T-helper 2 cell treated with Interferon-gamma antibody and Interleukin-4, amounts not matched to agents 100 ng/mL and 5 ng/mL, for 36 hours (primary cell): ENCODE data around the gene GABBR2. TPM values are rescaled to one million over a fixed set of nuclear protein-coding genes. Genes with fewer than 3 reads are reported as not detected.
"Not testable (repeated sequence)": the region's sequence is repeated elsewhere in the genome, so short reads cannot be mapped to it uniquely, and the experiment has no call there.

Experiments
- intact Hi-C: fragments of 100-400 bp; cut with micrococcal nuclease; formaldehyde crosslinking; loops from one replicate; pipeline ENCODE4 v1.15.1; 2023
- total RNA-seq: library from RNA; stranded (reverse); gene quantifications from 2 replicates; pipeline ENCODE4 v1.2.3, GENCODE V29; 2022

The GABBR2 gene
- total RNA-seq, 1 donor from 2014 or later = not detected

DNA sequence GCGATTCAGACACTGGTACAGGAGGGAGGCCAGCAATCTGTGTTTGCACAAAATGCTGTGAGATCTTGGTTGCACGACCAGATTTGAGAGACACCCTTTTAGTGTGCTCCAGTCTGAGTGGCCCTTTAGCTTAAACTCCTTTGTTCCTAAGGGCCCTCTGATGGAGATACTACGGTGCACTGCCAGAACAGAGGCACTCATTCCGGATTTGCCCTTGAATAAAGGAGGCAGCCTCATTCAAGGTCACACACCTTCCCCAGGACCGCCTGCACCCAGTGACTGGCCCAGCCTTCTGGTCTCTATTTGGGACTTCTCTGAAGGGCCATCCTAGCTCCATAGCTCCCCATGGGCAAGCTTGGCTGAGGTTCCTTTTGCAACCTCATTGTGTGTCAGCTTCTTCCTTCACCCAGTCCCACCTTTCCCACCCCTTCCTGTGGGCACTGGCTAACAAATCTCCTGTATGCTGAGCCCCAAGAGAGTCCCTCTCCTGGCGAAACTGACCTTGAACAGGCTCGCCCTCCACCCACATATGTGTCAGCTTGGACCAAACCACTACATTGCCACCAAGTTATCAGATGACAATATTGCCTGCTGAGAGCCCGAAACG lies 191.7 kb downstream of the GABBR2 start:
- intact Hi-C loops = no loop called here

DNA sequence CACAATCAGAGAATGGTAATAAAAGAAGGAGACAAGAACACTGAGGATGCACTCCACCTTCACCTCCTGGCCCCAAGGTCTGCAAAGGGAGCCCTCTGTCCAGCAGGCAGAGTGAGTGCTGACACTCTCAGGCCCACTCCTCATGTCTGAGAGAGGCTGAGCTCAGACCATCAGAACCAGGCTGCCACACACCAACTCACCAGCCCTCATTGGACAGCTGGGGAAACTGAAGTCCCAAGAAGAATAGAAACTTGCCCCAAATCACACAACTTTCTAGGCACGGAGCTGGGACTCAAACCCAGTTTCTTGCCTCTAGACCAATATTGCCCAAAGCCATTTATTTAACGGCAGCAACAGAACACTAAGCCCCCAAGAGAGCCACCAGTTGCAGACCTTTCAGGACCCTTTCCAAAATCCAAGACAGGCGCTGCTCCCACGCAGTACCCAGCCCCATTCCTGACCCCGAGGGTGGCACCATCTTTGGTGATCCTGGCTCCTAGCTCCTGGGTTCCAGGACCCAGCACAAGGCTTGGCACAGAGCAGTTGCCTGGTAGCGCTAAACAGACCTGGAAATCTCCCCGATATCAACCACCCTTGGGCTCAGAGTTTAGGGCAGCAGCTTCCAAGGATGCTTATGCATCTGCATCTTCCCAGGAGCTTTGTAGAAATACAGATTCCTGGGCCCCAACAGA lies 192.4 kb downstream of the GABBR2 start:
- intact Hi-C loops = no loop called here

DNA sequence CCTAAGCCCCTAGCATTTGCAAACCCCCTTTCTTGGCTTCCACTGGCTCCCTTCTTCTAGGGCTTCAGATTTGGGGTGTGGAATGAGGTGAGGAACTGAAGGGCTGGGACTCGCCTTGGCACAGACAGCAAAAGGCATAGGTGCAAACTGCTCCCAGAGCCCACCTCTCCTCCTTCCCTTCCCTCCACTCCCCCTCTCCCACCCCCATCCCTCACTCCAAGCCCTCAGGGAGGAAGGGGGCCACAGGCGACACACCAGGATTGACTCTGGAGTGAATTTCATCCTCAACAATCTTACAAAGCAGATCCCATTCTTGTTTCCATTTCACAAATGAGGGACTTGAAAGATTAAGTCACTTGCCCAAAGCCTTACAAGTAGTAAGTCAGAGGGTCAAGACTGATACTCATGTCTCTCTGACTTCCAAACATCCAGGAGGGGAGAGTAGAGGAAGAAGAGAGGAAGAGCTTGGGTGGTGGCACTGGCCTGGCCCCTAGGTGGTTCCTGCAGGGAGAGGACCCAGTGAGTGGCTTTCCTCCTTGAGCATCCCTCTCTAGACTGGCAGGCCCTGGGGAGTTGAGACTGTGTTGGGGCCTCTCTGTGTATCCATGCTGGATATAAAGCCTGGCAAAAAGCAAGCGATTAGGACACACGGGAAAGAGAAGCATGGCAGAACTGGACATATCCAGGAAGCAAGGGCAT lies 193.1 kb downstream of the GABBR2 start:
- intact Hi-C loops = no loop called here

DNA sequence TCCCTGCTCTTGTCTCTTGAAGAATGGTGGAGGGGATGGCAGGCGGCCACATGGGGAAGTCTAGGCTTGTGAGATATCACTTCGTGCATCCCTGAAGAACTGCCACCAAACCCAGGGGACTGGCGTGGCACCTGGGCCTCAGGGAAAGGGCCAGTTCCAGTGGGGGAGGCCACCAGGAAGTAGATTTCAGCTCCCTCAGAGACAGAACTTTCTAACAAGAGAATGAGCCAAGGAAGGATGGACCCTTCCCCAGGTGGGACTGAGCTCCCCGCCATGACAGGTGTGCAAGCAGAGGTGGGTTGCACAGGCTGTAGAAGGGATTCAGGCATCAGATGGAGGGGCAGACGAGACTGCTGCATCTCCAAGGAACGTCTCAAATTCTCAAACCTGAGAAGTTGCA lies 193.9 kb downstream of the GABBR2 start:
- intact Hi-C loops = no loop called here

DNA sequence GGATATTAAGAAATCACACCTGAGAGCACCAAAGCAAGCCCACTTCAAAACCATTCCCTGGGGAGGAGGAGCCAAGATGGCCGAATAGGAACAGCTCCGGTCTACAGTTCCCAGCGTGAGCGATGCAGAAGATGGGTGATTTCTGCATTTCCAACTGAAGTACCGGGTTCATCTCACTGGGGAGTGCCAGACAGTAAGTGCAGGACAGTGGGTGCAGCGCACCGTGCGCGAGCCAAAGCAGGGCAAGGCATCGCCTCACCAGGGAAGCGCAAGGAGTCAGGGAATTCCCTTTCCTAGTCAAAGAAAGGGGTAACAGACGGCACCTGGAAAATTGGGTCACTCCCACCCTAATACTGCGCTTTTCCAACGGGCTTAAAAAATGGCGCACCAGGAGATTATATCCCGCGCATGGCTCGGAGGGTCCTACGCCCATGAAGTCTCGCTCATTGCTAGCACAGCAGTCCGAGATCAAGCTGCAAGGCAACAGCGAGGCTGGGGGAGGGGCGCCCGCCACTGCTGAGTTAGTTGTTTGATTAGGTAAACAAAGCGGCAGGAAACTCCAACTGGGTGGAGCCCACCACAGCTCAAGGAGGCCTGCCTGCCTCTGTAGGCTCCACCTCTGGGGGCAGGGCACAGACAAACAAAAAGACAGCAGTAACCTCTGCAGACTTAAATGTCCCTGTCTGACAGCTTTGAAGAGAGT lies 200.4 kb downstream of the GABBR2 start:
- intact Hi-C loops = not testable (repeated sequence)

DNA sequence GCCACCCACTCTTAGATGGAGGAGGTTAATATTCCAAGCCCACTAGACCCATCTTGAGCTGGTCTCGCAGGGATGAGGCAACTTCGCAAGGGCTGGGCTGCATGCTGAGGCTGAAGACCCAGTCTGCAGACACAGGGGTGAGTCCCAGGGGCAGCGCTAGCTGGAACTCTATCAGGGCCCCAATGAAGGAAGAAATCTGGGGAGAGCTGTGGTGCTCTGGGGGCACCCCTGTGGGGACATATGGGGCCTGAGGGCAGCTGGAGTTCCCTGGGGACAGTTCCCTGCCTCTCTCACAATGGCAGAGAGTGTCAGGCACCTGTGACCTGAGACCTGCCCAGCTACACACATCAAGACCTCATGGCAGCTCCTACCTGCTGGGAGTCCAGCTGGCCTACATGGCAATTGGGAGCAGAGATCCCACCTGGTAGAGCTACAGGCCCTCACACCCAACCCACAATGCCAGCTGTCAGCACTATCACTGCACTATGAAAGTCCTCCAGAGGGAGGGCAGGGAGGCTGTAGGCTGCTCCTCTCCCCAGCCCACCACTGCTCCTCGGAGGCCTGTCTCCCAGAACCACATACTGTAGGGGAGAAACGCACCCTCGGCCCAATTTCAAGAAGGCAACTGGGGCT lies 202.2 kb downstream of the GABBR2 start:
- intact Hi-C loops = no loop called here

DNA sequence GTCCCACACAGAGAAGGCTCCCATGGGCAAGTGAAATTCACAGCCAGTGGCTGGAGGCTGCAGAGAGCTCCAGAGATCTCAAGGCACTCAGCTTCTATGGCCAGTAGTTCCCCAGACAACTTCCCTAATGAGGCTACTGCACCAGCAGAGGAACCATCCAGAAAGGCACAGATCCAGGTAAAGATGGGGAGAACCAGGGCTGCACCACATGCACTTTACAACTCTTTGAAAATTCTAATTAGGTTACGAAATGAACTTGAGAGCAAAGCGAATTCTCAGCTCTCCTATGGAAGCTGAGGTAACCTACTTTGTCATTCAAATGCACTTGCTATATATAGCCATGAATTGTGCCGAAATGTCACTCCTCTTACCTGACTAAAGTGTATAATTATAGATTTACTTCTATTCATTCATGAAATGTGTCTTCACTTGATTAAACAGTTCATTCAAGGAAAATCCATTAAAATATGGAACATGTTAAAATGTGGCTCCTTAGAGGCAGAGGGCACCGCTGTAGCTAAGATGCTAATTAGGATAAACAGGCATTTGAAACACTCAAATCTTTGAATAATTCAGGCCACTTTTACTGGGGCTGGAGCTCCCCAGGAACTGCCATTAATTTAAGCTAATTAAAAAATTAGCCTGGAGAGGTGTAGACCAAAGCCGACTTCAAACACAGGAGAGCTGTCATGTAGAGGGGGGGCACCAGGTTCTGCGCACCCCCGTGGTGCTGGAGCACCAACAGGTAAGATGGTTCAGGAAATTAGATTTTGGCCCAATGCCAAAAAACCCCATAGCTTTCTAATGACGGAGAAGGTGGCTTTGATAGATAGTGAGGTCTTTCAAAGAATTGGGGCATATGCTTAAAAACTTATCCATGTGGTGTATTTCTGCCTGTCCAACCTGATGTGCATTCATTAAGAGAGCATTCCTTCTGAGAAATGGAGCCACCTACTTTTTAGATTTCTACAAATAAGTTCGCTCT lies 204.1 kb downstream of the GABBR2 start:
- intact Hi-C loops = no loop called here

DNA sequence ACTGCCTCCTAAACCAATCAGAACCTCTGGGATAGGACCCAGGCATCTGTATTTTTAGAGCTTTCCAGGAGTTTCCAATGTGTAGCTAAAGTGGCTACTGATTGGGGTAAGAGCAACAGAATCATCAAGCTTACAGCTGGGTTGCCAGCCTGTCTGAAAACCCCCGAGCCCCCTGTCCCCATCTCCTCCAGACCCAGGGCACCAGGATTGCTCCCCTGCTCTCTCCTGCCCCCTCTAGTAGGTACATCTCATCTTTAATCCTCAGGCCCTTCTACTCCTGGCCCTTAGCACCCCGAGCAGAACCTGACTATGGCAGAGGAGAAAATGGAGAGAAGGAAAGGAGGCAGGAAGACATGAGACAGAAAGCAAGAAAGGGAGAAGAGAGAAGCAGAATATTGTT lies 204.9 kb downstream of the GABBR2 start:
- intact Hi-C loops = no loop called here

DNA sequence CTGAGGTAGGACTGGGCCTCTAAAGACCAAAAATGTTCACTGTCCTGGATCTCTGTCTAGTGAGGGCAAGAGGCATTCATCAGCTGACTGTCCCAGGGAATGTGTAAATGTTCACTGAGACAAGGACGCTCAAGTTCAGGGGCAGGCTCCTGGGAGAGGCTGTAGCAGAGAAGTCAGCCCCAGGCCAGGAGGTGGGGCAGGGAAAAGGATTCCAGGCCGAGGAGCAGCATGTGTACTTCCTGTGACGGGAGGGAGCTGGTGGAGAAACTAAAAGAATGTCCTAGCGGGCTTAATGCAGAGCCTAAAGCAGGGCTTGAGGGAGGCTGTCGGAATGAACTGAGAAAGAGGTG lies 205.8 kb downstream of the GABBR2 start:
- intact Hi-C loops = no loop called here

DNA sequence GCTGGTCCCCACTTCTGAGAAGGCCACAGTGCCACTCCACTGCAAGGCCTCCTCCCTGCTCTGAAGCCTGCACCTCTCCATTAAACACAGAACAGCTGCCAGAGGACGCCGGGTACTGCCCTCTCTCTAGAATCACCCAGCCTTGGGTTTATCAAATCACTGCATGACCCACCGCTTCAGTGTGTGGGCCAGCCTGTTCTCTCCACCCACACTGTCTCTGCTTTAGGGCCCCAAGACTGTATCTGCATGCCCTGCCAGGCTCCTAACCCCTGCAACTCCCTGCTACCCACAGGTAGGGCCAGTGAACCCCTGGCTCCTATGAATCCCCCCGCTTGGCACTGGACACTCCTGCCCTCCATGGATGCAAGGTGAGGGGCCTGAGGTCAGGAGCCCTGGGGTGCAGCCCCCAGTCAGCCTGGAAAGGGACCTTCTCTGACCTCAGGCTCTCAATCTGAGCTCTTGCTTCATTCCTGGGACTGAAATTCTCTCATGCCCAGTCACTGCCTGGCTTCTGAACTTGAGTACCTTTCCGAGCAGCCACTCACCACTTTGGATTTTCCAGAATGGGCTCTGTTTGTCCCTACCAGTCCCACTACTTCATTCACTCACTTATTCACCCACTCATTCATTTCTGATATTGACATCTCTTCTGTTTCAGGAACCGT lies 206.3 kb downstream of the GABBR2 start:
- intact Hi-C loops = no loop called here

DNA sequence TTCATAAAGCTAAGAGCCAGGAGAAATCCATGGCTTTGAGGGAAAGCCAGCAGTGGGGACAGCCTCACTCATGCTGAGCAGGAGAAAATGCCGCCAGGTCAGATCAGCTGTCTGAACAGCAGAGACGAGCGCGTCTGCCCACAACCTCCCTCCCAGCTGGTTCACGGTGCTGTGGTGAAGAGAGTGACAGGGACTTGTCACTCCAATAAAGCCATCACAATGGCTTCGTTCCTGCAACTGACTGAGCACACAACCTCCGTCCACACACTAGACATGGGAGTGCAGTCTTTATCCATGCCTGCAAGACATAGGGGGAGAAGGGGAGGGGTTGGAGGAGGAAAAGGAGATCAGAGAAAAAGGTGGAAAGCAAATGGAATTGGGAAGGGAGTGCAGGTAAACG lies 206.9 kb downstream of the GABBR2 start:
- intact Hi-C loops = no loop called here

DNA sequence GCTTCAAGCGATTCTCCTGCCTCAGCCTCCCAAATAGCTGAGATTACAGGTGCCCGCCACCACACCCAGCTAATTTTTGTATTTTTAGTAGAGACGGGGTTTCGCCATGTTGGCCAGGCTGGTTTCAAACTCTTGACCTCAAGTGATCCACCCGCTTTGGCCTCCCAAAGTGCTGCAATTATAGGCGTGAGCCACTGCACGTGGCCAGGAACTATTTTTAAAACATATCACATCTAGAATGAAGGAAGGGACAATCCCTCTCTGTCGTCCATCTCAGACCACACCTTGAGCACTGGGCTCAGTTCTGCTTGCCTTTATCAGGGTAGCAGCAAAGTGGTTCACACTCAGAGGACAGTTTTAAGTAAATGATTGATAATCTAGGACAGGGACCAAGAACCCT lies 207.5 kb downstream of the GABBR2 start:
- intact Hi-C loops = not testable (repeated sequence)

DNA sequence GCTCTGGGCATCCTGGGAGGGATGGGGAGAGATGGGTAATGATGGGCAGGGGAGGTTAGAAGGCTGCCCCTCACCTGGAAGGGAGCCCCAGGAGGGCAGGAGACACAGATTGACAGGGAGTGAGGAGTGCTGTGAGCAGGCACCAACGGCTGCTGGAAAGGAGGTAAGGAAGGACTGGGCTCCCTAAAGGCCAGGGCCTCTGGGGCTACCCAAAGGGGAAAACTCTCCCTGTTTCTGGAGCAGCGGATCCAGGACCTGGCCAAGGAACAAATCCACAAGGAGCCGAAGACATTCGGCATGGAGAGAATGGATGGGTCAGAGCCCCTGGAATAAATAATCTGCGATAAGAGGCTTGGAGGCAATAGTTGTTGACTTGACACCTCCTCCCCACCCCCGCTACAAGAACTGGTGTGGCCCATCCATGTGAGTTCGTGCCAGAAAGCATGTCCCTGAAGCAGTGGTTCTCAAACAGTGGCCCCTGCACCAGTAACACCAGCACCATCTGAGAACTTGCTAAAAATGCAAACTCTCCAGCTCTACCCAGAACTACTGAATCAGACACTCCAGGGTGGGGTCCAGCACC lies 208.3 kb downstream of the GABBR2 start:
- intact Hi-C loops = no loop called here

DNA sequence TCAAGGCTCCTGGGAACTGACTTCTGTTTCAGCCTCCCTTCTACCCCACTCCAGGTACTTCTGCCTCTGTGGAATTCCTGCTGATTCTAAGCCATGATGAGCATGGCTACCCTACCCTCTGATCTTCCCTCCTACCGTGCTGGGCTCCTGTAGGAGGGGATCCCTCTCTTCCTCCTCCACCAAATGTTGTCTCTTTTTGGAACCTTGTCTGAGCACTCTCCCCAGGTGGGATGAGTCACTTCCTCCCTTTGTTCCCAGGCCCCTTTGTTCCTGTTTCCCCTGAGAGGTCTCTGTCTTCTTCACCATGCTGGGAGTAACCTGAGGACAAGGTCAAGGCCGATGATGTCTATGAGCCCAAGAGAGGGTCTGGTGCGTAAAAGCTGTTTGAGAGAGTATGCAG lies 213.2 kb downstream of the GABBR2 start:
- intact Hi-C loops = no loop called here

DNA sequence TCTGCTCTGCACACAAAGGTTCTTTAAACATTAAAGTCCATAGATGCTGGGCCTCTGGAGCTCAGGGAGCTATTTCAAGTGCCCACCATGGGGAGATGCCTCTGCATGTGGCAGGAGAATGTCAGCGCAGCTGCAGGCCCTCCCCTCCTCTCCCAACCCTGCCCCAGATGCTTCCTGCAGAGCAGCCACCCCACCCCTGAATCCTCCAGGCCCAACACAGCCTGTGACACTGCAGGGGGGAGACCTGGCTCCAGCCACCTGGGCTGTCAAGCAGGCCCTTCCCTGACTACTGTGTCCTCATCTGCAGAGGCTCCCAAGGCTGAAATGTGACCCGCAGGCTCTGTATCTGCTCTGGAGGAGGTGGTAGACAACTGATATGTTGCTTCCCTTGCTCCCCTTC lies 213.9 kb downstream of the GABBR2 start:
- intact Hi-C loops = no loop called here

DNA sequence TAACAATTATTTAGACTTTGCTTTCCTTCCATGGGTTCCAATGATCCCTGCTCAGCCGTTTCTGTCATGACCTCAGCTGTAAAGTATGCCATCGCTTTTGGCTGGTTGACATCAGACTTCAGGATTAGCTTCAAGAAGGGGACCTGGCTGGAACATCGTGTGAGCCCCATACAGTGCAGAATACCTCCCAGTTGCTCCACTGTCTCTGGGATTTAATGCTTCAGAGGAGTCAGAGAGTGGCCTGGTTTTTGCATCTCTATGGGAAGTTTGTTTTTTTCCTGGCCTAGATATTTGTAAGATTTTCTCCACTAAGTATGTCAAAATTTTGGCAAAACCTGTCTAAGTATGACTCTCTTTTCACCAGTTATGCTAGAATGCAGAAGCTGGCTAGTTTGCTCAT lies 216.9 kb downstream of the GABBR2 start:
- intact Hi-C loops = no loop called here

DNA sequence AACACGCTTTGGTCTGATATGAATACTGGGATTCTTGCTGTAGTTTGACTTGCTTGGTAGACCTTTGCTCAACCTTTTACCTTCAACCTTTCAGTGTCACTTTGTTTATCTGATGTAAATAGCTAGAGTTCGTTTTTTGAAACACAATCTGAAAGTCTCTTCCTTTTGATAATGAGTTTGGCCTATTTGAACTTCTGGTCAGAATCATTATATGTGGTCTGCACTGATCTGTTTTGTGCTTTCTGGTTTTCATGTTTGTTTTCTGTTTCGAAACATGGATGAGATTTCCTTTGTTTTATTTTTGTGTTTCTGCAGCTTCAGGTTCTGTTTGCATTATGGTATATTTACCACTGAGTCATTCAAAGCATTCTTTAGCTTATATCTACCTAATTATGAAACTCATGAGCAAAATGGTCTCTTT lies 217.5 kb downstream of the GABBR2 start:
- intact Hi-C loops = no loop called here

DNA sequence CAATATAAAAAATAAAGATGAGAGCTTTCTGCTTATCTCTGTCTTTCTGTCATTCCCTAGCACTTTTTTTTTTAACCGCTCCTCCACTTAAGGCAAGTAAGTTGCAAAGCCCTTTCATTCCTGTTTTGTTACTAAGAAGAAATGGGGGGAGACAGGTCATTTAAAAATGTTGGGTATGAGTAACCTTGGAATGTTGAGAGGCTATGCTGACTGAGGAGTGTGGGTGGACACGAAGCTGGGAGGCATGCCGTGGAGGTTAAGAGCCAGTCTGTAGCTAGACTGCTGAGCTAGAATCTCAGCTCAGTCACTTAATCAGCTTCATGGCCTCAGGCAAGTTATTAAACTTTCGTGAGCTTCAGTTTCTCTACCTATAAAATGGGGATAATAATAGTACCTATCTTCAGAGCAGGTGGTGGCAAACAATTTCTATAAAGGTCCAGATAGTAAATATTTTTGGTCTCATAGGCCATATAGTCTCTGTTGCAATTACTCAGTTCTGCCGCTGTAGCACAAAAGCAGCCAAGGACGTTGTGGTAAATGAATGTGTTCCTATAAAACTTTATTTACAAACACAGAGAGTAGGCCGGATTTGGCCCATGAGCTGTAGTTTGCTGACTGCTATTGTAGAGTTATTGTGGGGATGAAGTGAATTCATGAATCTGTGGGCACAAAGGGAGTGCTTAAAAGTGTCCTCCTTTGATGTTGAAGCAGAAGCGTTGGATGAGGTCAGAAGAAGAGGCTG lies 220.0 kb downstream of the GABBR2 start:
- intact Hi-C loops = no loop called here

DNA sequence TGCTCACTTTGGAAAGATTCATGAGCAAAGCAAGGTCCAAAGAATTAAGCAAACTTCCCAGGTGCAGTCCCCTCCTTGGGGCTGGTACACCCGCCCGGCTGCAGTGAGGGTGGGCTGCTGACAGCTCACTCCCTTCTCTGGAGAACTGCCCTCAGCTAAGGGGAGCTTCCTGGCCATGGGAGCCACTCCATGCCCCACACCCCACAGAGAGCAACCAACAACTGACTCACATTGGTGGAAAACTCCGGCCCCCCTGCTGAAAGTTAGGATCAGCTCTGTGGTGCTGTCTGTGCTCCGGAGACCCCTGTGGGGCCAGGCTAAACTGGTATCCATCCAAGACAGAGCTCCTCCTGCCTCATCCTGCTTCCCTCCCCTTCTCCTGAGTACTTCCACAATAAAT lies 223.0 kb downstream of the GABBR2 start:
- intact Hi-C loops = no loop called here
